Neuronal stem cell (in vitro differentiated cells): ENCODE measurements around the gene PSD2. TPM values are rescaled to one million over a fixed set of nuclear protein-coding genes. Genes with fewer than 3 reads are reported as not detected.

Experiments used
- DNase-seq: peaks from one replicate; pipeline ENCODE4 v3.0.0-alpha.2; 2013; ENCODE audit warnings: low spot score
- H2AFZ ChIP-seq: one replicate; pipeline ENCODE4 v1.6.1; 2013; ENCODE audit warnings: mild to moderate bottlenecking, low read length, inconsistent platforms
- H2AK5ac ChIP-seq: 2 replicates; pipeline ENCODE4 v1.6.1; 2013; ENCODE audit warnings: low read depth, mild to moderate bottlenecking, inconsistent platforms, low read length, moderate library complexity, mixed read lengths
- H2BK120ac ChIP-seq: 2 replicates; pipeline ENCODE4 v1.6.1; 2013; ENCODE audit warnings: low read depth, mild to moderate bottlenecking, inconsistent platforms, low read length, moderate library complexity, mixed read lengths
- H2BK12ac ChIP-seq: one replicate; pipeline ENCODE4 v1.6.1; 2013; ENCODE audit warnings: low read length, inconsistent platforms
- H2BK15ac ChIP-seq: 2 replicates; pipeline ENCODE4 v1.6.1; 2013; ENCODE audit warnings: mild to moderate bottlenecking, low read length, inconsistent platforms, mixed read lengths
- H2BK5ac ChIP-seq: one replicate; pipeline ENCODE4 v1.6.1; 2013; ENCODE audit warnings: inconsistent platforms, mild to moderate bottlenecking, low read length, moderate library complexity
- H3K14ac ChIP-seq: one replicate; pipeline ENCODE4 v1.6.1; 2013; ENCODE audit warnings: low read length, inconsistent platforms
- H3K18ac ChIP-seq: 2 replicates; pipeline ENCODE4 v1.6.1; 2013; ENCODE audit warnings: low read length, inconsistent platforms
- H3K23ac ChIP-seq: 2 replicates; pipeline ENCODE4 v1.6.1; 2013; ENCODE audit warnings: low read depth, mild to moderate bottlenecking, mixed read lengths, low read length, inconsistent platforms; ENCODE audit not compliant: poor library complexity
- H3K27ac ChIP-seq: replicated peaks from 3 replicates; pipeline ENCODE4 v1.5.1; 2013; ENCODE audit warnings: low read length, inconsistent platforms
- H3K27me3 ChIP-seq, 3 experiments: 2 replicates each; pipeline ENCODE4 v1.6.1; 2013; ENCODE audit warnings: low read length in 3 of 3, mild to moderate bottlenecking in 2 of 3, inconsistent platforms in 1 of 3, low read depth in 1 of 3, mixed read lengths in 1 of 3, moderate library complexity in 1 of 3; ENCODE audit not compliant: control insufficient read depth in 3 of 3, insufficient read depth in 3 of 3
- H3K36me3 ChIP-seq, 2 donors: replicated peaks in 1 of 2; 2 replicates each; pipeline ENCODE4 v1.6.1; 2013; ENCODE audit warnings: low read length in 2 of 2; ENCODE audit not compliant: control insufficient read depth in 2 of 2, insufficient read depth in 2 of 2
- H3K4ac ChIP-seq: 2 replicates; pipeline ENCODE4 v1.6.1; 2013; ENCODE audit warnings: inconsistent platforms, mild to moderate bottlenecking, low read length, moderate library complexity
- H3K4me1 ChIP-seq, 2 donors: 1 replicate in 1 of 2; 2 replicates in 1 of 2; pipeline ENCODE4 v1.6.1; 2013; ENCODE audit warnings: low read length in 2 of 2, low read depth in 1 of 2; ENCODE audit not compliant: control insufficient read depth in 2 of 2, insufficient read depth in 1 of 2
- H3K4me2 ChIP-seq: one replicate; pipeline ENCODE4 v1.6.1; 2013; ENCODE audit warnings: mild to moderate bottlenecking, low read length, inconsistent platforms; ENCODE audit not compliant: insufficient read depth, poor library complexity, severe bottlenecking
- H3K4me3 ChIP-seq, 2 donors: 2 replicates each; pipeline ENCODE4 v1.5.1; 2013; ENCODE audit warnings: low read length in 2 of 2, mild to moderate bottlenecking in 2 of 2, inconsistent platforms in 1 of 2, moderate library complexity in 1 of 2
- H3K79me1 ChIP-seq: one replicate; pipeline ENCODE4 v1.6.1; 2013; ENCODE audit warnings: low read depth, mild to moderate bottlenecking, inconsistent platforms, low read length, moderate library complexity
- H3K9ac ChIP-seq: one replicate; pipeline ENCODE4 v1.6.1; 2013; ENCODE audit warnings: mild to moderate bottlenecking, low read depth, low read length, inconsistent platforms; ENCODE audit not compliant: poor library complexity
- H3K9me3 ChIP-seq, 2 donors: replicated peaks in 1 of 2; 2 replicates each; pipeline versions ENCODE3 to v1.6.1; 2013; ENCODE audit warnings: low read length in 2 of 2, mild to moderate bottlenecking in 2 of 2, inconsistent platforms in 1 of 2, low read depth in 1 of 2, mixed read lengths in 1 of 2, moderate library complexity in 1 of 2; ENCODE audit not compliant: control insufficient read depth in 2 of 2, insufficient read depth in 1 of 2
- H4K8ac ChIP-seq: one replicate; pipeline ENCODE4 v1.6.1; 2013; ENCODE audit warnings: low read depth, mild to moderate bottlenecking, inconsistent platforms, low read length, moderate library complexity
- H4K91ac ChIP-seq: one replicate; pipeline ENCODE4 v1.6.1; 2013; ENCODE audit warnings: low read length, low read depth, mild to moderate bottlenecking, inconsistent platforms; ENCODE audit not compliant: poor library complexity
- WGBS, 2 donors: extraction: QIAGEN DNeasy Blood & Tissue Kit; methylation state at CpG; one replicate each; pipeline ENCODE4 v1.1.7; 2013; ENCODE audit warnings: missing lambda C conversion rate in 2 of 2, mixed read lengths in 1 of 2; ENCODE audit not compliant: insufficient read length in 2 of 2, insufficient replicate concordance in 1 of 2; ENCODE audit errors: extremely low coverage in 2 of 2; 5-methylcytosine and 5-hydroxymethylcytosine counted together
- polyA plus RNA-seq, 2 experiments: library from polyadenylated mRNA; stranded (reverse); fragments of 200-250 nt; gene quantifications; one replicate each; pipeline ENCODE4 v1.2.3, GENCODE V29; 2013

PSD2 gene
- polyA plus RNA-seq (2013, experiment 1 of 2), result 0.92 TPM
- 0.93 TPM for polyA plus RNA-seq (2013, experiment 2 of 2)

DNA sequence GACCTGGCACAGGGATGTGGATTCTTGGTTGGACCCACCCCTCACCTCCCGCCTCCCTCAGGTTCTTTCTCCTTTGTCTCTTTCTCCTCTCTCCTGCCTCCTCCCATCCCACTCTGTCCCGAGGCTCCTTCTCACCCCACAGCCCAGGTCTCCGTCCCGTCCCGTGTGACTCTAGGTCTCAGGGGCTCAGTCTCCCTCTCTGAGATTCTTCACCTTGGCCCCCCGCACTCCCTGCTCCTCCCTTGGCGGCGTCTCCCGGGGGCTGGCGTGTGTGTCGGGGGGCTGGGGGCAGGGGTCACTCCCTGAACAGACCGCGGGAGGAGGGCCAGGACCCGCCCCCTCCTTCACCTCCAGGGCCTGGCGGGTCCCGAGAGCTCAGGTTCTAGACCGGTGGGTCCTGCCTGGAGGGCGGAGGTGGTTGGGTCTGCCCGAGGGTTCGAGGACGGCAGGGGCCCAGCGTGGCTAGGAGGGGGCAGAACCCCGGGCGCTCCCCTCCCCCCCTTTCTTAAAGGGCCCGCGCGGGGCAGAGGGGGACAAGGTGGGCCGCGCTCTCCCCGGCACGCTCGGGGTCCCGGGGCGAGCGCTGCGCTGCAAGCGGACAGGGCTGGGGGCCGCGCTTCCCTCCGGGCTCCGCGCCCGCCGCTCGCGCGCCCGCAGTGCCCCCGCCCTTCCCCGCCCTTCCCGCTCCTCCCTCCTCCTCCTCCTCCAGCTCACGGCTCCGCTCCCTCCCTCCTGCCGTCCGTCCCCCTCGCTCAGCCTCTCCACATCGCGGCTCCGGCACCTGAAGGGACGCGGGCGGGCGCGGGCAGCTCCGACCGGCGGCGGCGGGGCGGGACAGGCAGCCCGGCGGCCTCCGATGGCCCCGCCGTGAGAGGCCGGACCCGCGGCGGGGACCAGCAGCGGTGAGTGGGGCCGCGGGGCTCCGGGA, at the start of gene PSD2:
Gene PSD2 (plus strand): TSS at position 735 of the 928 bp plus-strand sequence. CDS start 13,633 bp downstream, outside the sequence.
- DNase-seq, result peak; percentile 32
- peak within 1 kb of the TSS; percentile 42 for H3K18ac ChIP-seq
- H2BK120ac ChIP-seq, result no peak within 1 kb of the TSS

DNA sequence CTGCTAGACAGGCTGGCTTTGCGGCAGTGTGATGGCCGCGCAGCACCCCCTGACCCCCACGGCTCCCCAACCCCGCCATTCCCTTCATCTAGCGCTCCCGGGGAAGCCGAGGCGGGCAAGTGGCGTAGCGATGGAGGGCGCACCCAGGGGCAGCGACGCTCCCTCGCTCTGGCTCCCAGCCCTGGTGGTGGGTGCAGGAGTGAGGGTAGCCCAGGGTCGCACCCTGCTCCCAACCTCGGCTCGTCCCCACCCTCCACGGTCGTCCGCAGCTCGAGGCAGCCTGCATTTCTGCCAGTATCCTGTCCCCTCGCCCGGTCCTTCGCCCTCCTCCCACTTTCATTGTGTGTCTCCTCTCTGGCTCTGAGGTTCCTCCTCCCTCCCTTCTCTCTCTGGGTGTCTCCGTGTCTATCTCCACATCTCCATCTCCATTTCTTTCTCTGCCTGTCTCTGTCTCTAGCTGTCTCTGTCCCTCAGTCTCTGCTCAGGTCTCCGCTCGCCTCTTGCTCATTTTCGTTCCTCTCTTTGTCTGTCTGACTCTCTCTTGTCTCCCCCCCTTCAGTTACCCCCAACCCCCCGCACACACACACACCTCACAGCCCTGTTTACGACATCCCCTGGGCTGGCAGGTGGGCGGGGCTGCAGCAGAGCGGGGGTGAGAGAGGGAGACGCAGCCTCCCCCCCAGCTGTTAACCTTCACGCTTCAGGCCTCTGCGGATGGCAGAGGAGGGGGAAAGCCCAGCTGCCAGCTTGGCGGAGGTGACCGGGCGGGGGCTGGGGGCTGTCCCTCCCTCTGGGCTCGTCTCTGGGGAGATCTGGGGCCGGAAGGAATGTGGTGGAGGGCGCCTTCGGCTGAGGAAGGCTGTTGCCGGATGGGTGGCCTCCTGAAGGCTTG, 48.7 kb upstream of the PSD2 start:
- WGBS, 2 donors, result no CpG with 5 or more reads among the region's 44 CpGs
- Histone ChIP-seq H2BK120ac (no peak overlapping the region), H3K27me3 (peaks cover 13 to 42% (median 34%) of the 10 kb centered on the region in 3 experiments), H2BK12ac (peak overlapping the region; percentile 93), H2BK5ac (peak overlapping the region; percentile 72), H3K18ac (peak overlapping the region; percentile 97), H2AK5ac (peak overlapping the region; percentile 92), H4K8ac (peak overlapping the region; percentile 32), H3K9me3 (peaks cover 0 to 3% of the 10 kb centered on the region in 2 donors), H3K4ac (peak overlapping the region; percentile 39), H4K91ac (peak overlapping the region; percentile 83), H2AFZ (peak overlapping the region; percentile 93), H3K23ac (peak overlapping the region; percentile 69), H3K4me3 (peak overlapping the region; percentile 44 to 66), H3K79me1 (no peaks in the 10 kb centered on the region), H3K27ac (no peak overlapping the region), H3K14ac (peak overlapping the region; percentile 86), H3K4me1 (peaks cover 24 to 33% of the 10 kb centered on the region in 2 donors), H3K9ac (peak overlapping the region; percentile 93), H3K4me2 (peak overlapping the region; percentile 98), H3K36me3 (no peaks in the 10 kb centered on the region), H2BK15ac (peak overlapping the region; percentile 79)
- no peak for DNase-seq

More for the DNA sequence above, at the start of gene PSD2:
- no peak within 1 kb of the TSS for H3K23ac ChIP-seq
- no peak within 1 kb of the TSS for H2BK5ac ChIP-seq
- H3K4me1 ChIP-seq, result peaks cover 0 to 5% of the 10 kb centered on the region in 2 donors
- no CpG with 5 or more reads among the region's 83 CpGs for WGBS, 2 donors
- H2BK12ac ChIP-seq, result no peak within 1 kb of the TSS
- no peak within 1 kb of the TSS for H2AK5ac ChIP-seq
- peak within 1 kb of the TSS; percentile 75 for H3K4me2 ChIP-seq
- no peak within 1 kb of the TSS for H3K27ac ChIP-seq
- H2BK15ac ChIP-seq, result no peak within 1 kb of the TSS
- peak within 1 kb of the TSS in 1 of 2 donors; percentile 69 for H3K4me3 ChIP-seq
- no peaks in the 10 kb centered on the region for H3K36me3 ChIP-seq
- H3K9ac ChIP-seq, result peak within 1 kb of the TSS; percentile 65
- H3K14ac ChIP-seq, result no peak within 1 kb of the TSS
- H3K27me3 ChIP-seq, result peaks cover 9 to 75% (median 61%) of the 10 kb centered on the region in 3 experiments
- no peaks in the 10 kb centered on the region for H3K9me3 ChIP-seq
- H3K4ac ChIP-seq, result no peak within 1 kb of the TSS
- no peak within 1 kb of the TSS for H4K91ac ChIP-seq
- H2AFZ ChIP-seq, result peak within 1 kb of the TSS; percentile 86
- H3K79me1 ChIP-seq, result no peaks in the 10 kb centered on the region
- no peak within 1 kb of the TSS for H4K8ac ChIP-seq

DNA sequence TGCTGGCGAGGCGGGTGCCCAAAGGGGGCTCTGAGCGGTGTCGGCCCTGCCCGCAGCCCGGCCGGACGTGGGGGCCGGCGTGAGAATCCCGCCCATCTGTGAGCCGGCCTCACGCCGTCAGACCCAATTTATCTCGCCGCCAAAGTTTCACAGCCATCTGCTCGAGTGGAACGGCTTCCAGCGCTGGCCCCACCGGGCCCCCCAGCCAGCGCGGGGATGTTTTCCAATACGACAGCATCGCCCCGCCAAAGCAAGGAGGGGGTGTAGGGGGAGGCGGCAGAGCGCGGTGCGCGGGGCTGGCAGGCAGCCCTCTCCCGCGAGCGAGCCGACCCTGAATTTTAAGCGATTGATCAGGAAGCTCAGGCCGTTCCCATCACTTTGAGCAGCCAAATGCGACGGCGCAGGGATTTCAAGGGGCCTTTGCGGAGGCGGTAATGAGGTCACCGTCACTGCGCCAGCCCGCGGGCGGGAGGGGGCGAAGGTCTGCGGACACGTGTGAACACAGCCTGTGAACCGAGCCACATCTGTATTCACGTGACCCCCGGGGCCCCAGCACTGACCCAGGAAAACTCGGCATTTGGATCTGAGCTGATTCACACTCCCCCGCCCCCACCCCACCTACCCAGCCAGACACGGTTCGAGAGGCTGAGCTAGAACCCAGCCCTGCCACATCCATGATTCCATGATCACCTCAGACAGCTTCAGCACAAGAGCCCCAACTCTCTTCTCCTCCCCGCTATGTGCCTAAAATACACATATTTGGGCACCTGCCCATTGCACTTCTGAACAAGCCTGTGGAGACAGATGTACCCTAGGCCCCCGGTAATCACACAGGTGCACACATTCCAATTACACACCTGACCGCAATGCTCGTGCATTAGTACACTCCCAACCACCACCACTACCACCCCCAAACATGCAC, 47.8 kb upstream of the PSD2 start:
- H3K9ac ChIP-seq, result peak overlapping the region; percentile 79
- peak overlapping the region; percentile 44 to 66 for H3K4me3 ChIP-seq
- H3K36me3 ChIP-seq, result no peaks in the 10 kb centered on the region
- peak overlapping the region; percentile 93 for H2AFZ ChIP-seq
- H2BK12ac ChIP-seq, result peak overlapping the region; percentile 18
- no peak overlapping the region for H4K91ac ChIP-seq
- no peak overlapping the region for H3K4ac ChIP-seq
- H4K8ac ChIP-seq, result no peak overlapping the region
- H3K14ac ChIP-seq, result peak overlapping the region; percentile 86
- H2BK15ac ChIP-seq, result peak overlapping the region; percentile 79
- no peak overlapping the region for H2BK120ac ChIP-seq
- DNase-seq, result no peak
- WGBS, 2 donors, result no CpG with 5 or more reads among the region's 60 CpGs
- peaks cover 13 to 49% (median 39%) of the 10 kb centered on the region in 3 experiments for H3K27me3 ChIP-seq
- H3K4me1 ChIP-seq, result peaks cover 22 to 30% of the 10 kb centered on the region in 2 donors
- no peaks in the 10 kb centered on the region for H3K79me1 ChIP-seq
- H3K23ac ChIP-seq, result peak overlapping the region; percentile 77
- peaks cover 0 to 3% of the 10 kb centered on the region in 2 donors for H3K9me3 ChIP-seq
- H2AK5ac ChIP-seq, result peak overlapping the region; percentile 92
- H3K18ac ChIP-seq, result peak overlapping the region; percentile 94
- peak overlapping the region; percentile 98 for H3K4me2 ChIP-seq
- H3K27ac ChIP-seq, result no peak overlapping the region
- peak overlapping the region; percentile 67 for H2BK5ac ChIP-seq
